Activated T-cell treated with anti-CD3 and anti-CD28 coated beads, Interleukin-2, amount 50 U/mL, for 24 hours (primary cell): ENCODE results near the gene PRDM16.

Experiments used
- DNase-seq: peaks from one replicate; pipeline ENCODE4 v3.0.0-alpha.2; 2020
- H3K27ac Mint-ChIP-seq: 2 replicates; pipeline ENCODE4 v1.8.0; 2020; ENCODE audit warnings: mild to moderate bottlenecking, mixed read lengths
- H3K27me3 Mint-ChIP-seq: 2 replicates; pipeline ENCODE4 v1.8.0; 2020; ENCODE audit warnings: mixed read lengths
- H3K36me3 Mint-ChIP-seq: 2 replicates; pipeline ENCODE4 v1.8.0; 2020; ENCODE audit warnings: low read depth, mixed read lengths
- H3K4me1 Mint-ChIP-seq: 2 replicates; pipeline ENCODE4 v1.8.0; 2020; ENCODE audit warnings: low read depth, mixed read lengths
- H3K4me3 Mint-ChIP-seq: 2 replicates; pipeline ENCODE4 v1.8.0; 2020; ENCODE audit warnings: mild to moderate bottlenecking, moderate library complexity, mixed read lengths
- H3K9me3 Mint-ChIP-seq: 2 replicates; pipeline ENCODE4 v1.8.0; 2020; ENCODE audit warnings: mixed read lengths

PRDM16 gene

GRCh38 chr1:3427711-3428704, 359.0 kb downstream of the PRDM16 start:
- Mint-ChIP-seq H3K9me3 (no peaks in the 10 kb centered on the region), H3K27ac (no peak overlapping the region), H3K27me3 (peaks cover 5% of the 10 kb centered on the region), H3K4me1 (no peaks in the 10 kb centered on the region), H3K36me3 (no peaks in the 10 kb centered on the region), H3K4me3 (no peak overlapping the region)
- no peak for DNase-seq

DNA sequence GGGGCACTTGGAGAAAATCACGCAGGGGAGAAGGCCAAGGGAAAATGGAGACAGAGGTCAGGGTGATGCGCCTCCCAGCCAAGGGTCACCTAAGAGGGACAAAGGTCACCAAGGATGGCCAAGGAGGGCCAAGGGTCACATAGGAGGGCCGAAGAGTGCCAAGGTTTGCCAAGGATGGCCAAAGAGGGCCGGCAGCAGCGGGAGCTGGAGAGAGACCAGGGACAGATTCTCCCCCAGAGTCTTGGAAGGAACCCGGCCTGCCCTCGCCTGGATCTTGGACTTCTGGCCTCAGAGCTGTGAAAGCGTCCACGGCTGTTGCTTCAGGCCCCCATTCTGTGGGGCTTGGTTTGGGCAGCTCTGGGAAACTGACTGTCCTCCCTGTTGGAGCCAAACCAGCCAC, 359.9 kb downstream of the PRDM16 start:
- Mint-ChIP-seq H3K36me3 (no peaks in the 10 kb centered on the region), H3K9me3 (no peaks in the 10 kb centered on the region), H3K27me3 (peaks cover 4% of the 10 kb centered on the region), H3K27ac (no peak overlapping the region), H3K4me1 (no peaks in the 10 kb centered on the region), H3K4me3 (no peak overlapping the region)
- no peak for DNase-seq

DNA sequence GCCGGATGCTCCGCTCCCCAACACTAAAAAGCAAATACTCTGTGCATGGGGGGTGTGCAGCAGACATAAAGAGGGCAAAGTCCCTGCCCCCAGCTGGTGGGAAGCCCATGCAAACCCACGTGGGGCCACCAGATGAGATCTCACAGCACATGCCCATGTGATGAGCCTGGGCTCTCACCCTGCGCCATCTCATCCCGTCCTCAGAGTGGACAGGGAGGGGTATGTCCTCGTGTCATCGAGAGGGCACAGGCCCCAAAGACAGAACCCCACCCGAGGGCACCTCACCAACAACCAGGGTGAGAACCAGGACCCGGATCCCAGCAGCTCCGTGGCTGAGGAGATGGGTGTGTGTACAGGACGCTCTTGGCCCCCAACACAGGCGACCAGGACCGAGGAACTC, 360.3 kb downstream of the PRDM16 start:
- Mint-ChIP-seq H3K27me3 (peaks cover under 1% of the 10 kb centered on the region), H3K4me3 (no peak overlapping the region), H3K9me3 (no peaks in the 10 kb centered on the region), H3K4me1 (no peaks in the 10 kb centered on the region), H3K36me3 (no peaks in the 10 kb centered on the region), H3K27ac (no peak overlapping the region)
- no peak for DNase-seq

DNA sequence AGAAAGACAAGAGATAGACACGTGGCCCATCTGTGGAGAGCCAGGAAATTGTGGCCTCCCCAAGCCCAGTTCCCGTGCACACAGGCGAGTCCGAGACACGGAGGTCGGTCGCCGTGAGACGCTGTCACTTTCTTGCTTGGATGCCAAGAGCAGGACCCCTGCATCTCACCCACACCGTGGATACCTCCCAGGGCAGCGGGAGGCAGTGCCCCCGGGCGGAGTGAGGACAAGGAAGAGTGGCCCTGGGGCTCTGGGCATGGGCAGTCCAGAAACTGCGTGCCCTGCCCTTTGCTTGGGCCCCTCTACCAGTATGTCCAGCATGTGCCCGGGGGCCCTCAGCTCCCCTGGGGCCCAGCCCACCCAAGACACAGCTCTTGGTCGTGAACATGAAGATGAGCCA, 360.8 kb downstream of the PRDM16 start:
- DNase-seq = no peak
- Mint-ChIP-seq H3K27me3 (no peaks in the 10 kb centered on the region), H3K36me3 (no peaks in the 10 kb centered on the region), H3K4me3 (no peak overlapping the region), H3K27ac (no peak overlapping the region), H3K9me3 (no peaks in the 10 kb centered on the region), H3K4me1 (no peaks in the 10 kb centered on the region)

DNA sequence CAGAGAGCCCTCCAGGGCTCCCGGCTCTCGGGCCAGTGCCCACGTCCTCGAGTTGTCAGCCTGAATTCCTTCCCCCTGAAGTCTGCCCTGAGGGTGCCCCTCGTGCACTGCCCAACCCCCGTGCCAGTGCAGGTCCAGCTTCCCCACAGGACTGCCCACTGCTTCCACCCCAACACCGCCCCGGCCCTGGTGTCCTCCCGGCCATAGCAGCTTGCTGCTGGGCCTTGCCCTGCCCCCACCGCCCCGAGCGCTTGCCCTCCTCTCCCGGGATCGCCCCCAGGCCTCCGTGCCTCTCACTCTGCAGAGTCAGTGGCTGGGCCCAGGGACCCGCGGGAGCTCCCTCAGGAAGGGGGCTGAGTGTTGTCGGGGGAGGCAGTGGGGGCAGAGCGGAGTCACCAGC, 361.4 kb downstream of the PRDM16 start:
- H3K27me3 Mint-ChIP-seq = no peaks in the 10 kb centered on the region
- H3K4me1 Mint-ChIP-seq = no peaks in the 10 kb centered on the region
- H3K27ac Mint-ChIP-seq = no peak overlapping the region
- H3K9me3 Mint-ChIP-seq = no peaks in the 10 kb centered on the region
- no peak for DNase-seq
- no peak overlapping the region for H3K4me3 Mint-ChIP-seq
- no peaks in the 10 kb centered on the region for H3K36me3 Mint-ChIP-seq

GRCh38 chr1:3430820-3431219, 361.8 kb downstream of the PRDM16 start:
- Mint-ChIP-seq H3K27ac (no peak overlapping the region), H3K9me3 (no peaks in the 10 kb centered on the region), H3K4me1 (no peaks in the 10 kb centered on the region), H3K36me3 (no peaks in the 10 kb centered on the region), H3K4me3 (no peak overlapping the region), H3K27me3 (no peaks in the 10 kb centered on the region)
- DNase-seq = no peak

- Mint-ChIP-seq H3K4me3 (no peak overlapping the region), H3K36me3 (no peaks in the 10 kb centered on the region), H3K9me3 (no peaks in the 10 kb centered on the region), H3K27me3 (no peaks in the 10 kb centered on the region), H3K27ac (no peak overlapping the region), H3K4me1 (no peaks in the 10 kb centered on the region)
- no peak for DNase-seq
These were observed 362.3 kb downstream of the PRDM16 start for GRCh38 chr1:3431266-3431665.

DNA sequence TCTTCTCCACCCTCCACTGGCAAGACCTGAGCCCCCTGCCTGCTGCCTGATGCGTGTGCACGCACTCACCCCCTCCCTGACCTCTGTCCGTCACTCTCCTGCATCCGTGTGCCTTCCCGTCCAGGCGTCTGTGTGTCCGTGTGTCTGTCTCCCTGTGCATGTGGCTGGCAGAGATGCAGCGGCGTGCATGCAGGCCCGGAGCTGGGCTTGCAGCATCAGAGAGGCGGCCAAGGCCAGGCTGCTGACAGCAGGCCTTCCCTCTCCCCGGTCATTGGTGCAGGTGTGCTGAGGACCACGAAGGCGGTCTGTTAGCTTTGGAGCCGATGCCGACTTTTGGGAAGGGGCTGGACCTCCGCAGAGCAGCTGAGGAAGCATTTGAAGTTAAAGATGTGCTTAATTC, 362.7 kb downstream of the PRDM16 start:
- Mint-ChIP-seq H3K27ac (no peak overlapping the region), H3K27me3 (no peaks in the 10 kb centered on the region), H3K4me1 (no peaks in the 10 kb centered on the region), H3K36me3 (no peaks in the 10 kb centered on the region), H3K4me3 (no peak overlapping the region), H3K9me3 (no peaks in the 10 kb centered on the region)
- no peak for DNase-seq

- no peak overlapping the region for H3K4me3 Mint-ChIP-seq
- H3K27ac Mint-ChIP-seq = no peak overlapping the region
- H3K9me3 Mint-ChIP-seq = no peaks in the 10 kb centered on the region
- no peak for DNase-seq
- H3K4me1 Mint-ChIP-seq = no peaks in the 10 kb centered on the region
- no peaks in the 10 kb centered on the region for H3K27me3 Mint-ChIP-seq
- H3K36me3 Mint-ChIP-seq = no peaks in the 10 kb centered on the region
These were observed 363.3 kb downstream of the PRDM16 start for GRCh38 chr1:3432306-3432705.

- Mint-ChIP-seq H3K4me1 (no peaks in the 10 kb centered on the region), H3K27me3 (no peaks in the 10 kb centered on the region), H3K9me3 (no peaks in the 10 kb centered on the region), H3K27ac (no peak overlapping the region), H3K4me3 (no peak overlapping the region), H3K36me3 (no peaks in the 10 kb centered on the region)
- no peak for DNase-seq
These were observed 364.1 kb downstream of the PRDM16 start for GRCh38 chr1:3433076-3433475.

DNA sequence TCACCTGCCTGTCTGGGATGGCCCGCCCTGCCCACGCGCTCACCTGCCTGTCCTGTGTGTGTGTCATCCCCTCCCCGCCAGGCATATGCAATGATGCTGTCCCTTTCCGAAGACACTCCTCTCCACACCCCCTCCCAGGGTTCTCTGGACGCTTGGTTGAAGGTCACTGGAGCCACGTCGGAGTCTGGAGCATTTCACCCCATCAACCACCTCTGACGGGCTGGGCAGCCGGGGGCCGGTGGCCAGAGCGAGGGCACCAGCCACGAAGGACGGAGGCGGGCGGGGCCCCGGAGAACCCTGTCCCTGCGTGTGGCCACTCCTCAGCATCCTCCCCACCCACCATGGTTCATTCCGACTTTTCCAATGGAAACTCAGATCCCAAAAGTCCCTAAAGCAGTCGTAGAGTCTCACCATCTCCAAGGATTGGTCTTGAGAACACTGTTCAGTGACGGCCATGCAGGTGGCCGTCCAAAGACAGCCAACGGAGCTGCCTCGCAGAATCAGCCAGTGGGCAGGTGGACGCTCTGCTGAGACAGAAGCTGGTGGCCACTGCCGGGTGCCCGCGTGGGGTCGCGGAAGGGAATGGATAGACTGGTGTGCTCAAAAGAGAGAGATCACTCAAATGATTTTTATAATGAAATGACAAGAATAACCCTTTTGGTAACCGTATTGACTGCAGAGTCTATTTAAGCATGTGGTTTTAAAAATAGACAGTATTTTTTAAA, 364.8 kb downstream of the PRDM16 start:
- Mint-ChIP-seq H3K9me3 (no peaks in the 10 kb centered on the region), H3K27me3 (no peaks in the 10 kb centered on the region), H3K27ac (no peak overlapping the region), H3K4me1 (no peaks in the 10 kb centered on the region), H3K36me3 (no peaks in the 10 kb centered on the region), H3K4me3 (no peak overlapping the region)
- DNase-seq = no peak

- Mint-ChIP-seq H3K4me1 (no peaks in the 10 kb centered on the region), H3K36me3 (no peaks in the 10 kb centered on the region), H3K4me3 (no peak overlapping the region), H3K27ac (no peak overlapping the region), H3K9me3 (no peaks in the 10 kb centered on the region), H3K27me3 (no peaks in the 10 kb centered on the region)
- no peak for DNase-seq
These were observed 365.6 kb downstream of the PRDM16 start for GRCh38 chr1:3434406-3435110.

DNA sequence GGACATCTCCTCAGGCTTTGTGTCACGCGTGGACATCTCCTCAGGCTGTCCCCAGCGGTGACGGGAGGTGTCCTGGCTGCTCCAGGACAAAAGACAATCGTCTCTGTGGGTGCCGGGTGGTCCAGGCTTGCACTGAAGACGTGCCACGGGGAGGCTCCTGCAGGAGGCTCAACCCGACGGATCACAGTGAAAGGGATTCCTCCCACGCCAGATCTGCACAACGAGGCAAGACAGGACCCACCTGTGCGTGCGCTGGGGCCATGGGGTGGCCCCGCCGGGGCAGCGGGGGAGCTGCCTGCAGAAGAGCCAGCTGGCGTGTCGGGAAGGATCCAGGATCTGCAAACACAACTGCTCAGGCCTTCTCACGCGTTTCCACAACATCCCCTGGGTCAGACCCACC, 366.7 kb downstream of the PRDM16 start:
- Mint-ChIP-seq H3K27me3 (peaks cover 3% of the 10 kb centered on the region), H3K4me1 (no peaks in the 10 kb centered on the region), H3K27ac (no peak overlapping the region), H3K9me3 (no peaks in the 10 kb centered on the region), H3K4me3 (no peak overlapping the region), H3K36me3 (no peaks in the 10 kb centered on the region)
- no peak for DNase-seq

DNA sequence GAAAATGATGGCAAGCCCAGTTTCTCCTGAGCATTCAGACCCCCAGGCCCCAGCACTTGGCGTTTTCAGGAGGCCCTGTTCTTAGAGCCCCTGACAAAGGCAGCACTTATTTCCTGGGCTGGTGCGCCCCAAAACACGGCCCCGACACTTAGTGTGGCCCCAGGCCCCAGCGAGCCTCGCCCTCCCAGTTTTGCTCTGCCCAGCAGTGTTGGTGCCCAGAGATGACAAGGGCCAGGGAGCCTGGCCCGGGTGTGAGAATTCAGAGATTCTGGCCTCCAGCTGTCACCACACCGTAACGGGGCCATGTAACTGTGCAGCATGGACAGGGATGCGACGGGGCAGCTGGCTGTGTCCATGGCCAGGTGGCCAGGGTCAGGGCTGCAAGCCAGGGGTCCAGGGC, 367.4 kb downstream of the PRDM16 start:
- DNase-seq = no peak
- H3K4me1 Mint-ChIP-seq = no peaks in the 10 kb centered on the region
- no peaks in the 10 kb centered on the region for H3K36me3 Mint-ChIP-seq
- no peak overlapping the region for H3K27ac Mint-ChIP-seq
- H3K9me3 Mint-ChIP-seq = no peaks in the 10 kb centered on the region
- no peak overlapping the region for H3K4me3 Mint-ChIP-seq
- H3K27me3 Mint-ChIP-seq = peaks cover 7% of the 10 kb centered on the region

- DNase-seq = no peak
- Mint-ChIP-seq H3K4me1 (no peaks in the 10 kb centered on the region), H3K36me3 (no peaks in the 10 kb centered on the region), H3K27me3 (peaks cover 9% of the 10 kb centered on the region), H3K4me3 (no peak overlapping the region), H3K27ac (no peak overlapping the region), H3K9me3 (no peaks in the 10 kb centered on the region)
These were observed 367.9 kb downstream of the PRDM16 start for GRCh38 chr1:3436901-3437300.
